Stimulated activated effector memory CD8-positive, alpha-beta T cell treated with anti-CD3 and anti-CD28 coated beads, Interleukin-12 subunit alpha, Interleukin-12 subunit beta, amount 100 ng/mL, for 72 hours (primary cell): ENCODE measurements around the gene SRCAP.
A peak's percentile ranks its signal among the peaks of the same experiment; 100 is the strongest.

Source experiments
- ATAC-seq: fragments of 150-1000 bp; cut with Tn5 transposase; 2 replicates; pipeline ENCODE4 v1.10.0; 2021
- DNase-seq, 2 donors: peaks; one replicate each; pipeline ENCODE4 v3.0.0; 2021 to 2022; ENCODE audit warnings: low spot score in 2 of 2
- H3K27ac Mint-ChIP-seq: one replicate; pipeline ENCODE4 v1.8.0; 2022; ENCODE audit warnings: mild to moderate bottlenecking, mixed read lengths
- H3K36me3 Mint-ChIP-seq: one replicate; pipeline ENCODE4 v1.8.0; 2022; ENCODE audit warnings: mild to moderate bottlenecking, mixed read lengths
- H3K4me1 Mint-ChIP-seq: one replicate; pipeline ENCODE4 v1.8.0; 2022; ENCODE audit warnings: mixed read lengths
- H3K4me3 Mint-ChIP-seq: one replicate; pipeline ENCODE4 v1.8.0; 2022; ENCODE audit warnings: mild to moderate bottlenecking, mixed read lengths
- H3K9me3 Mint-ChIP-seq: one replicate; pipeline ENCODE4 v1.8.0; 2022; ENCODE audit warnings: mixed read lengths

The SRCAP gene

GRCh38 chr16:30761928-30762902 lies 63.2 kb downstream of the SRCAP start, which contains the start of the genes CFAP119 and RNF40:
TSS of gene CFAP119 (minus strand) at chr16:30762062. CDS start at chr16:30761748, 314 bp downstream.
TSS of gene RNF40 (plus strand) at chr16:30762322. CDS start at chr16:30762546, 224 bp downstream.
- DNase-seq (peak; percentile 86 to 95), ATAC-seq (peak; percentile 94)
- Mint-ChIP-seq H3K4me3 (peak within 1 kb of the TSS; percentile 92), H3K4me1 (peaks cover 28% of the 10 kb centered on the region), H3K27ac (peak within 1 kb of the TSS; percentile 84), H3K9me3 (no peaks in the 10 kb centered on the region), H3K36me3 (peaks cover 65% of the 10 kb centered on the region)

GRCh38 chr16:30762991-30763725 lies 64.2 kb downstream of the SRCAP start:
- ATAC-seq: no peak
- Mint-ChIP-seq H3K4me1 (peaks cover 28% of the 10 kb centered on the region), H3K9me3 (no peaks in the 10 kb centered on the region), H3K36me3 (peaks cover 73% of the 10 kb centered on the region), H3K4me3 (peak overlapping the region; percentile 92), H3K27ac (peak overlapping the region; percentile 84)
- DNase-seq: no peak

GRCh38 chr16:30764086-30764485 lies 65.1 kb downstream of the SRCAP start:
- DNase-seq: no peak
- no peak for ATAC-seq
- H3K36me3 Mint-ChIP-seq: peaks cover 82% of the 10 kb centered on the region
- H3K4me3 Mint-ChIP-seq: peak overlapping the region; percentile 92
- H3K4me1 Mint-ChIP-seq: peaks cover 28% of the 10 kb centered on the region
- H3K9me3 Mint-ChIP-seq: no peaks in the 10 kb centered on the region
- H3K27ac Mint-ChIP-seq: peak overlapping the region; percentile 17

- DNase-seq: no peak
- Mint-ChIP-seq H3K4me1 (peaks cover 28% of the 10 kb centered on the region), H3K27ac (no peak overlapping the region), H3K4me3 (no peak overlapping the region), H3K9me3 (no peaks in the 10 kb centered on the region), H3K36me3 (peaks cover 90% of the 10 kb centered on the region)
- ATAC-seq: no peak
These were observed 66.0 kb downstream of the SRCAP start for GRCh38 chr16:30764816-30765465.

- ATAC-seq (no peak), DNase-seq (no peak)
- Mint-ChIP-seq H3K27ac (peak overlapping the region; percentile 1), H3K36me3 (peaks cover 99% of the 10 kb centered on the region), H3K4me3 (no peak overlapping the region), H3K4me1 (peaks cover 15% of the 10 kb centered on the region), H3K9me3 (no peaks in the 10 kb centered on the region)
These were observed 67.4 kb downstream of the SRCAP start for GRCh38 chr16:30766206-30766932.

- H3K9me3 Mint-ChIP-seq: no peaks in the 10 kb centered on the region
- peaks cover 100% of the 10 kb centered on the region for H3K36me3 Mint-ChIP-seq
- H3K4me3 Mint-ChIP-seq: no peak overlapping the region
- no peak for DNase-seq
- H3K27ac Mint-ChIP-seq: peak overlapping the region; percentile 1
- no peak for ATAC-seq
- H3K4me1 Mint-ChIP-seq: peaks cover 18% of the 10 kb centered on the region
These were observed 67.9 kb downstream of the SRCAP start for GRCh38 chr16:30766933-30767284.

GRCh38 chr16:30767767-30768465 lies 68.9 kb downstream of the SRCAP start:
- Mint-ChIP-seq H3K27ac (no peak overlapping the region), H3K36me3 (peaks cover 100% of the 10 kb centered on the region), H3K9me3 (no peaks in the 10 kb centered on the region), H3K4me3 (no peak overlapping the region), H3K4me1 (peaks cover 25% of the 10 kb centered on the region)
- DNase-seq: no peak
- ATAC-seq: peak; percentile 60

GRCh38 chr16:30768583-30769181 lies 69.7 kb downstream of the SRCAP start:
- Mint-ChIP-seq H3K27ac (peak overlapping the region; percentile 37), H3K4me3 (no peak overlapping the region), H3K4me1 (peaks cover 23% of the 10 kb centered on the region), H3K36me3 (peaks cover 100% of the 10 kb centered on the region), H3K9me3 (no peaks in the 10 kb centered on the region)
- ATAC-seq: no peak
- no peak for DNase-seq

GRCh38 chr16:30769379-30770089 lies 70.6 kb downstream of the SRCAP start:
- H3K27ac Mint-ChIP-seq: peak overlapping the region; percentile 37
- ATAC-seq (no peak), DNase-seq (no peak)
- no peaks in the 10 kb centered on the region for H3K9me3 Mint-ChIP-seq
- no peak overlapping the region for H3K4me3 Mint-ChIP-seq
- peaks cover 22% of the 10 kb centered on the region for H3K4me1 Mint-ChIP-seq
- H3K36me3 Mint-ChIP-seq: peaks cover 98% of the 10 kb centered on the region

- H3K36me3 Mint-ChIP-seq: peaks cover 81% of the 10 kb centered on the region
- no peak overlapping the region for H3K4me3 Mint-ChIP-seq
- DNase-seq (no peak), ATAC-seq (no peak)
- peak overlapping the region; percentile 5 for H3K27ac Mint-ChIP-seq
- H3K9me3 Mint-ChIP-seq: no peaks in the 10 kb centered on the region
- H3K4me1 Mint-ChIP-seq: peaks cover 36% of the 10 kb centered on the region
These were observed 72.8 kb downstream of the SRCAP start for GRCh38 chr16:30771726-30772125.

GRCh38 chr16:30773826-30774225 lies 74.9 kb downstream of the SRCAP start:
- H3K27ac Mint-ChIP-seq: no peak overlapping the region
- H3K9me3 Mint-ChIP-seq: no peaks in the 10 kb centered on the region
- H3K4me3 Mint-ChIP-seq: no peak overlapping the region
- H3K36me3 Mint-ChIP-seq: peaks cover 60% of the 10 kb centered on the region
- no peak for DNase-seq
- peaks cover 43% of the 10 kb centered on the region for H3K4me1 Mint-ChIP-seq
- no peak for ATAC-seq

- H3K36me3 Mint-ChIP-seq: peaks cover 53% of the 10 kb centered on the region
- peak overlapping the region; percentile 66 for H3K27ac Mint-ChIP-seq
- peak overlapping the region; percentile 78 for H3K4me3 Mint-ChIP-seq
- H3K9me3 Mint-ChIP-seq: no peaks in the 10 kb centered on the region
- peaks cover 43% of the 10 kb centered on the region for H3K4me1 Mint-ChIP-seq
- DNase-seq: no peak
- ATAC-seq: peak; percentile 3
These were observed 75.6 kb downstream of the SRCAP start for GRCh38 chr16:30774367-30775130.

- H3K36me3 Mint-ChIP-seq: peaks cover 48% of the 10 kb centered on the region
- no peak for DNase-seq
- no peak for ATAC-seq
- H3K27ac Mint-ChIP-seq: peak overlapping the region; percentile 66
- peak overlapping the region; percentile 78 for H3K4me3 Mint-ChIP-seq
- peaks cover 43% of the 10 kb centered on the region for H3K4me1 Mint-ChIP-seq
- no peaks in the 10 kb centered on the region for H3K9me3 Mint-ChIP-seq
These were observed 76.1 kb downstream of the SRCAP start for GRCh38 chr16:30775131-30775391.
